PFSK-1 (cell line): ENCODE measurements around the gene TMEM9.

ENCODE experiments used
- POLR2AphosphoS5 ChIP-seq: IDR thresholded peaks from 2 replicates; pipeline ENCODE4 v1.6.1; 2012; ENCODE audit warnings: low read depth, mild to moderate bottlenecking, control low read depth, low read length, moderate library complexity
- TAF1 ChIP-seq: IDR thresholded peaks from 2 replicates; pipeline ENCODE4 v1.6.1; 2012; ENCODE audit warnings: low read length, control low read depth, borderline replicate concordance; ENCODE audit not compliant: insufficient read depth

GRCh38 chr1:201137024-201137392 lies 17.3 kb downstream of the TMEM9 start:
- TF ChIP-seq POLR2AphosphoS5 (no peak), TAF1 (no peak)
